Cerebellar nuclear complex (tissue), 1 donor: ENCODE results near the gene C3orf49.

ENCODE experiments used
- DNase-seq, 2 experiments: peaks; one replicate each; lab custom pipeline; 2025; lab: John Stamatoyannopoulos, UW

C3orf49 gene

GRCh38 chr3:63886858-63887257 is 67.8 kb downstream of the C3orf49 start:
- DNase-seq = no peak

- no peak for DNase-seq
These were observed 72.4 kb downstream of the C3orf49 start for GRCh38 chr3:63891518-63891917.

GRCh38 chr3:63892773-63893352 is 73.8 kb downstream of the C3orf49 start:
- DNase-seq = no peak

GRCh38 chr3:63895422-63896189 is 76.5 kb downstream of the C3orf49 start:
- DNase-seq = no peak

- no peak for DNase-seq
These were observed 77.4 kb downstream of the C3orf49 start for GRCh38 chr3:63896332-63897030.
